ENCODE results near the gene NDUFB10.

DNA sequence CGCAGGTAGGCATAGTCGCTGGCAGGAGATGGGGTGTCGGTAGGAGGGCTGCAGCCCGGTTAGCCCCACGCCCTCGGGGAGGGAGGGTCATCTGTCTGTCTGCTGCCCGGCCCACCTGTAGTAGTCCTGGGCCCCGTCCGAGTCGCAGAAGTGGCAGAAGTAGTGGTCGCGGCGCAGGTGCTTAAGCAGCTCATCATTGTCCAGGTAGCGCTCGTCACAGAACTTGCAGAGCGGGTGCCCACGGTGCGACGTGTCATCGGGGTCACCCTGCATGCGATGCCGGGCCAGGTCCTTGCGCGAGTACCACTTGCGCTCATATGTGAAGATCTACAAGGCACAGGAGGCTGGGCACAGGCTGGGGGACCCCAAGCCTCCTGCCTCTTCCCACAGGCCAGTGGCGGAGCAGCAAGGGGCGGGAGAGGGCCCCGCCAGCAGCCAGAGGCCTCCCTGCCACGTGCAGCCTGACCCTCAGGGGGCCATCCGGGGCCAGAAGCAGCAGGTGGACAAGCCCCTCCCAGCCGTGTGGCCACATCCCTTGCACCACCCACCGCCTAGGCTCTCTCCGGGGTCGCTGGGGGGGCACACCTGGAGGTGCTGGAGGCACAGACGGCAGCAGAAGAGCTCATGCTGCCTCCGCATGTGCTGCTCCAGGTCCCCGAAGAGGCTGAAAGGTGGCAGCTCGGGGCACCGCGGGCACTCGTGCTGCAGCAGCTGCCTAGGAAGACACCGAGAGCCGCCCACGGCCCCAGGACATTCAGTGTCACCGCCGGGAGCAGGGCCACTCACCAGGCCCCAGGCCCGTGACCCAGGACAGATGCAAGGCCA, 43.3 kb downstream of the NDUFB10 start:
- TF ChIP-seq ZNF274 (IDR thresholded peaks at IDR 0.05; ENCODE audit: low read depth, low read length) (no peak), YY1 (IDR thresholded peaks at IDR 0.05; ENCODE audit: insufficient read depth, insufficient read length) (no peak)

Measured in NT2/D1 (cell line).